NCI-H2107 treated with DMSO at 0.1 percent for 48 hours (cell line): ENCODE results near the gene PTTG1.

Source experiments
- DNase-seq: peaks from one replicate; lab custom pipeline; 2025; ENCODE audit not compliant: unreplicated experiment; lab: John Stamatoyannopoulos, UW

The PTTG1 gene

DNA sequence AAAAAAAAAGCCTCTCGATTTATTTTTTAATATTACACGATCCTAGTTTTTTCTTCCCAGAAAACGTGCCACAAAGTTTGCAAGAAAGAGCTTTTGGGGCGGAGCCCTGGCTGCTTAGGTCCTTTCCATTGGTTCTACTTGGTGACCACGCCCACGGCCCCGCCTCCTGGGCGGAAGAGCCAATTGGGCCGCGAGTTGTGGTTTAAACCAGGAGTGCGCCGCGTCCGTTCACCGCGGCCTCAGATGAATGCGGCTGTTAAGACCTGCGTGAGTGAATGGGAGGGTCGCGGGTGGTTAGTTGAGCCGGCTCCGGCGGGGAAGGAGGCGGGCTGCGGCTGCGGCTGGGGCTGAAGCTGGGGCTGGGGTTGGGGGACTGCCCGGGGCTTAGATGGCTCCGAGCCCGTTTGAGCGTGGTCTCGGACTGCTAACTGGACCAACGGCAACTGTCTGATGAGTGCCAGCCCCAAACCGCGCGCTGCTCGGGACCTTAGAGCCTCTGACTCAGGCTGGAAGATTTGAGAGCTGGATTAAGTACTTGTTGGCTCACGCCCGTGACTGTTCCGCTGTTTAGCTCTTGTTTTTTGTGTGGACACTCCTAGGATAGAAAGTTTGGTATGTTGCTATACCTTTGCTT lies at the start of gene PTTG1:
Gene PTTG1, plus strand, starts transcription at position 231 of the 634 bp plus-strand sequence. CDS start 458 bp downstream, outside the sequence.
- DNase-seq = peak; percentile 79

- no peak for DNase-seq
Measured at GRCh38 chr5:160375166-160375565, 46.5 kb upstream of the PTTG1 start.

DNA sequence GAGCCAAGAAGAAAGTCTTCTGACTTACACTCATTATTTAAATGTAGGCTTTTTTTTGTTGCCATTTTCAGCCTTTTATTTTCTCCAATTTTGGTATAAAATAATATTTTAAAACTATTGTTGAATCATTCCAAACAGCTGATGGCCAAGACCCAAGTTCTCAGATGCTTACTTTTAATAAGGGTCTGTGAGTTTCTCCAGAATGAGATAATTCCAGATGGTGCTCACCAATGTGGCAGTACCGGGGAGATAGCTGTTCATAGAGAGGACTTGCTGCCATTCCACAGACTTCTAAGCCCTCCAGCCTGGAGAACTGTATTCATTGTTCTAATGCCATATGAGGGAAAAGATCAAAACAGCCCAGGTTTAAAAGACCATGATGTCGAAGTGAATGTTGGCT lies 46.0 kb upstream of the PTTG1 start:
- no peak for DNase-seq

DNA sequence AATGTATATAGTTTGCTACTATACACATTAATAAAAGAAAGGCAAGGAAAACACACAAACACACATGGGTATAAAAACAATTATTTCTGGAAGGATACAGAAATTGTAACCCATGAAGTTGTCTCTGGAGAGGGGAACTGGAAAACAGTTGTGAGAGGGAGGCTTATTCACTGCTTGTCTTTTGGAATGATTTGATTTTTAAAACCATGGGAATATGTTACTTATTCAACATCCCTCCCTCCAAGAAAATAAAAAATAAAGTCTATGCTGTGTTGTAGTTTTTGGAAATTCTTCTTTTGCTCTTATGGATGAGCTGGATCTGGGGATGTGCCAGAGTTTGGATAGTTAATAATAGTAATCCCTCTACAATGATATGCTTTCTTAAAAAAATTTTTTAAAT lies 45.2 kb upstream of the PTTG1 start:
- DNase-seq = no peak

DNA sequence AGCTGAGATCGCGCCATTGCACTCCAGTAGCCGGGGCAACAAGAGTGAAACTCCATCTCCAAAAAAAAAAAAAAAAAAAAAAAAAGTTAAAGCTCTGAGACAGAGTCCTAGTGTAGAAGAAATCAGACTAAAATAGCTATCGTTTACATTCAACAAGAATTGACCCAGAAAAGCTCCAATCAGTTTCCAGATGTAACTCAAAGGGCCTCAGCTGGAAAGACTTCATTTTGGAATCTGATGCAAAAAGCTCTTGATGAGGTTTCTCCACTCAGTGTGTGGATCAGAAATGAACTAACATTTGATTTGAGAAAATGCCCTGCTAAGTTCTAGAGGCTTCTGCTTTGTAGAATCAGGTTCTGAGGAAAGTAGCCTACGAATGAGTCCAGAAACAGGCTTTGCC lies 44.0 kb upstream of the PTTG1 start:
- DNase-seq = no peak

- no peak for DNase-seq
Measured at GRCh38 chr5:160378330-160378729, 43.3 kb upstream of the PTTG1 start.

- DNase-seq = no peak
Measured at GRCh38 chr5:160379511-160379910, 42.1 kb upstream of the PTTG1 start.

GRCh38 chr5:160380041-160380440 lies 41.6 kb upstream of the PTTG1 start:
- DNase-seq = no peak

DNA sequence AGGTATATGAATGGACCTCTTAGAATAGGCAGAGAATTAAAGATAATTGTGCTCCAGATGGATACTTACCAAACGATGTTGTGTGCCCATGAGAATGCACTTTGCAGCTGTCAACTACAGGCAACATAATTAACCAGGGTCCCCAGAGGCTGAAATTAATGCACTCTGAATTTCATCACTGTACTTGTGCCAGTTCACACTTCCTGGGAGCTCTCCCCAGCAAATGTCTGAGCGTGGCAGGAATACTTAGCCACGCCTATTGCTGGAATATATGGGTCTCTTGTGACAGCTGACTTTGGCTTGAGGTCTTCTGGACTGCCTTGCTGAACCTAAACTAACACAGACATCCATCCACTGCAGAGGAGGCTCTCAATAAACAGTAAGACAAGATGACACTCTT lies 39.3 kb upstream of the PTTG1 start:
- DNase-seq = peak; percentile 32

GRCh38 chr5:160384681-160385080 lies 37.0 kb upstream of the PTTG1 start:
- DNase-seq = no peak

DNA sequence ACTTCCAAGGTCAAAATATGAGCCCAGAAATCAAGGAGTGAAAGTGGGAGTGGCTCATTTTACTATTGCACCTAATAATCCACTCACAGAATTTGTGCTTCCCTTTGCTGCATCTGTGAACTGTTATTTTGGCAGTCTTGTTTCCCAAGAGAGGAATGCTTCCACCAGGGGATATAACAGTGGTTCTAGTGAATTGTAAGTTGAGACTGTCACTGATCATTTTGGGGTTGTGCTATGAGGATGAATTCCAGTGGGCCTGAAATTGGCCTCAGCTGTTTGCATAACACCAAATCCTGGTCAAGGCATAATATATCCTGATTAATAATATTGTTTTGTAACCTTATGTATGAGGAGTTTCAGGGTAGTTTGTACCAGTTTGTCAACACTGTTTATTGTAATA lies 36.2 kb upstream of the PTTG1 start:
- DNase-seq = no peak

GRCh38 chr5:160387445-160387844 lies 34.2 kb upstream of the PTTG1 start:
- no peak for DNase-seq

- DNase-seq = no peak
Measured at GRCh38 chr5:160390787-160391696, 30.6 kb upstream of the PTTG1 start.

GRCh38 chr5:160395111-160395510 lies 26.5 kb upstream of the PTTG1 start:
- DNase-seq = no peak

- no peak for DNase-seq
Measured at GRCh38 chr5:160397492-160397891, 24.2 kb upstream of the PTTG1 start.

GRCh38 chr5:160398806-160399205 lies 22.8 kb upstream of the PTTG1 start:
- no peak for DNase-seq

DNA sequence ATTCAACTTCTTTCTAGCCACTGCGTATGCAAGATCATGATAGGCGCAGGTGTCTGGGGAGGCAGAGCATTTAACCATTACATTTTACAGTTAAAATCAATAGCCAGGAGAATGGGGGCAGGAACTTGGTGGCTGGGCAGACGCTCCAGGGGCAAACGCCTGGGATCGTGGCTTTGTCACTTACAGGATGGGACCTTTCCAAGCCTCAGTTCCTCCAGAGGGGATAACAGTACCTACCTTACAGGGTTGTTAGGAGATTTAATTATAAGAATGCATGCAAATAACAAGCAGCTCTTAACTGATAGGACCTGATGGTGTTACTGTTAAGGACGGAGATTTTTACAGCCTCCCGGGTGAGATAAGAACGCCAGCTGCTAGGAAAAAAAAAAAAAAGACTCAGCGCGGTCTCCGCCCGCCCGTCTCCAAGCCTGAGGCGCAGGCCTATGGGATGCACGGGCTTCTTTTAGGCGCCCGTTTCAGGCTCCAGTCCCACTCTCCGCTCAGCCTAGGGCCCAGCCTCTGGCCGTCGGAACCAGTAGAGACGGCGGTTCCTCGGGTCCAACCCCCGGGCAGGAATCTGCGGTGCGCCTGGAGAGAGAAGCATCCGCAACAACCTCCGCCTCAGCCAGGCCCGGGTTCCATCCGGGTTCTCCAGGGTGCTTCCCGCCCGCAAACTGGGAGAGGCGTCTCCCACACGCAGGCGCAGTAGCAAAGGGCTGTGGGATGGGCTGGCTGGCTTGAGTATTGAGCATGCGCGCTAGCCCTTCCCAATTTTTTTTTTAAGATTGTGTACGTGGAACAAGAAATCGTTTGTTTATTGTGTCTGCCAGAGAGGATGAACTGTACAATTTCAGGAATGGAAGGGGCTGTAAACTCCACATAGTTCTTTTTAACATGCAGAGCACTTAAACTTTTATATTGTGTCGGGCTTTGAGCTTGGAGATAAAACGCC lies 22.0 kb upstream of the PTTG1 start, which contains the start of gene FAM200C:
Gene FAM200C, minus strand, starts transcription at position 653 of the 952 bp plus-strand sequence. CDS start 4,564 bp downstream, outside the sequence.
- peak; percentile 82 for DNase-seq

DNA sequence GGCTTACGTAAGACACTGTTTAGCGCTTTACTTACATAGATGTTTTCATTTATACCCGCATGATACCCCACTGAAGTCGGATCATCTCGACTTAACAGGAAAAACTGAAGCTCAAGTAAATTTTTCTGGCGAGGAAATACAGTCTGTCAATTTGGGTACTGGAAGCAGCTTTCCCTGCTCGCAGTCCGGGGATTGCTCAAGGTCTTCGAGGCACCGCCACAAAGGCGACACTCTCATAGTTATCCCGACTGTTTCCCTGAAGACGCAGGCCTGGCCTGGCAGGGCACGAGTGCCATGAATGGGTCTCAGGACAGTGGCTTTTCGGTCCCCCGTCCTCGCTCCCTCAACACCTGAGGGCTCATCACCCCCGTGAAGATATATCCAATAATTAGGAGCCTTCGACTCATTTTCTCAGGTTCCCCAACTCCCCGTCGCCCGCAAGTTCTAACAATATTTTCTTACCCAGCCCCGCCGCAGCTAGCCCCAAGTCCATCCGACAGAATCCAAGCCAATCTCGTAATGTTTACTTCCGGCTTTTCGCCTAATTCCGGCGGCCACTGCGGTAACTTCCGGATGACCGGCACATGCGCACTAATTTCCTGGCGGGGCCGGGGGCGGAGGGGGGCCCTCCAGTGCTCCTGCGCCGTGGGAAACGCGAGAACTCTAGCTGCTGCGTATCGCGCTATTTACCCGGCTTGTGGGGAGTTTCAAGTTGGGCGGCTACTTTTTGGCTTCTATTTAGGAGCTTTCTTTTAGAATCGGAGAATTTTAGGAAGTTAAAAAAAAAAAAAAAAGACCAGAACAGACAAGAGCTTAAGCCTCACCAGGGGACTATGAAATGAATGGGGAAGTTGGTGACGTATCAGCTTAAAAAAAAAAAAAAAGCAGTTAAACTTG lies 2.8 kb upstream of the PTTG1 start, which contains the start of gene SLU7:
Gene SLU7, minus strand, starts transcription at position 521 of the 897 bp plus-strand sequence. CDS start 3,787 bp downstream, outside the sequence.
- DNase-seq = peak; percentile 80

DNA sequence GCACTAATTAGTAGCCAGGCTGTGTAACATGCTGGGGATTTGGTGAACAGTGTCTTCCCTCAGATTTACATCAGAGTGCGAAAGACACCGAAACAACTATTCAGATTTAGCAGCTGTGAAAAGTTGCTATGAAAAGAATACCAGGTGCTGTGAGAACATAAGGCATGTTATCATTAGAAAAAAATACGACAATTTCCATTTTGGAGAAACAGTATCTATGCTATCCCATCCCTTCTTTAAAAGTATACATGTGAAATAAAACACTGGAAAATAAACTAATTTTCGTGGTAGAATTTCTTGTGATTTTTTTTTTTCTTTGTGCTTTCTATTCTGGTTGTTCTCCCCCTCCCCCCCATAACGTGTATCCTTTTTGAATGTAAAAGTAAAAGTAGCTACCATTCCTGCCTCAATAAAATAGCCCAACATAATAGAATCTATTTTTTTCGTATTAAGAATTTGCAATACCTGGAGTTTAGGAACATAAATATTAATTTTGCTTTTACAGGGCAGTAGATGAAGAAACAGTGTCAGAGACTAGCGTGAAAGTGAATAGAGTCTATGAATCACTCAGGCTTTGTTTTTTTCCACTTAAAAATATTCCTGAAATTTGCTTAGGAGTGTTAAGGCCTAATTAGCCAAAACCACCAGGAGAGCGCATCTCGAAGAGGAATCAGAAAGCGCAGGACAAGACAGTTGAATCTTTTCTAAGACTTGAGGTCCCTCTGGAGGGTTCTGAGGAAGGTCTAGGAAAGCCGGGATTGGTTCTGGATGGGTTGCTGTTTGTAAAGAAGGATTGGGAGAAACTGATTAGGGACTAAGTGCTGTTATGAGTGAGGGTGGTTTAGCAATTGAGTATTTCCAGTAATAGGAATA lies 2.0 kb upstream of the PTTG1 start:
- no peak for DNase-seq
